OCI-LY7 (cell line): ENCODE measurements around the gene WDCP. TPM values are rescaled to one million over a fixed set of nuclear protein-coding genes. Genes with fewer than 3 reads are reported as not detected.

Experiments used
- BruUV-seq: library from RNA; stranded (reverse); fragments of 400-500 nt; replicated peaks from 2 replicates; lab custom pipeline; 2021; lab: Mats Ljungman, UMichigan
- CTCF ChIA-PET: fragments of 300-600 bp; sonication (Branson Sonifier 250); formaldehyde crosslinking; loops from one replicate; lab custom pipeline; 2022; ENCODE audit warnings: antibody characterized with exemption; ENCODE audit not compliant: unreplicated experiment; lab: Charles Lee
- POLR2A ChIA-PET: fragments of 300-600 bp; sonication (Branson Sonifier 250); formaldehyde crosslinking; loops from one replicate; lab custom pipeline; 2022; ENCODE audit warnings: antibody characterized with exemption; lab: Charles Lee
- DNase-seq: peaks from one replicate; pipeline ENCODE4 v3.0.0-alpha.2; 2015; ENCODE audit warnings: low spot score
- H2AFZ ChIP-seq: fragments of 200-600 bp; sonication (generic), shearing (Covaris generic); 2 replicates; pipeline ENCODE4 v1.6.1; 2014; ENCODE audit warnings: mild to moderate bottlenecking, antibody characterized with exemption, low read length, moderate library complexity
- H3K27ac ChIP-seq: fragments of 200-600 bp; sonication (generic); 2 replicates; pipeline ENCODE4 v1.5.1; 2014; ENCODE audit warnings: mixed run types, low read depth, mild to moderate bottlenecking, moderate library complexity, low read length, inconsistent platforms; ENCODE audit not compliant: poor library complexity, severe bottlenecking
- H3K36me3 ChIP-seq: fragments of 200-600 bp; sonication (generic); 2 replicates; pipeline ENCODE4 v1.6.1; 2014; ENCODE audit warnings: mild to moderate bottlenecking, antibody characterized with exemption, low read length, moderate library complexity, mixed read lengths; ENCODE audit not compliant: insufficient read depth
- H3K4me1 ChIP-seq: fragments of 200-600 bp; sonication (generic); 2 replicates; pipeline ENCODE4 v1.5.1; 2014; ENCODE audit warnings: mild to moderate bottlenecking, low read length; ENCODE audit not compliant: insufficient read depth, poor library complexity, severe bottlenecking
- H3K4me2 ChIP-seq: fragments of 200-600 bp; sonication (generic); 2 replicates; pipeline ENCODE4 v1.6.1; 2014; ENCODE audit warnings: mild to moderate bottlenecking, low read length
- H3K4me3 ChIP-seq: fragments of 200-600 bp; sonication (generic); 2 replicates; pipeline ENCODE4 v1.5.1; 2014; ENCODE audit warnings: mild to moderate bottlenecking, low read depth, low read length; ENCODE audit not compliant: poor library complexity, severe bottlenecking
- H3K79me2 ChIP-seq: fragments of 200-600 bp; sonication (generic); 2 replicates; pipeline ENCODE4 v1.6.1; 2016; ENCODE audit warnings: low read depth, mild to moderate bottlenecking, low read length, moderate library complexity, mixed read lengths; ENCODE audit not compliant: insufficient read depth
- H3K9me2 ChIP-seq: fragments of 200-600 bp; sonication (generic); 2 replicates; pipeline ENCODE4 v1.6.1; 2016; ENCODE audit warnings: mild to moderate bottlenecking, low read length, mixed read lengths; ENCODE audit not compliant: insufficient read depth
- H3K9me3 ChIP-seq: fragments of 200-600 bp; sonication (generic); 2 replicates; pipeline ENCODE4 v1.6.1; 2014; ENCODE audit warnings: mild to moderate bottlenecking, mixed run types, low read length, mixed read lengths
- H4K20me1 ChIP-seq: fragments of 200-600 bp; sonication (generic); 2 replicates; pipeline ENCODE4 v1.6.1; 2014; ENCODE audit warnings: mild to moderate bottlenecking, antibody characterized with exemption, low read length, moderate library complexity, mixed read lengths; ENCODE audit not compliant: insufficient read depth
- CTCF ChIP-seq: fragments of 200-600 bp; sonication (generic); conservative IDR thresholded peaks from 2 replicates; pipeline ENCODE4 v1.5.1; 2014; ENCODE audit warnings: mild to moderate bottlenecking, antibody characterized with exemption, low read length, moderate library complexity, mixed read lengths
- EZH2phosphoT487 ChIP-seq: fragments of 200-600 bp; sonication (generic); IDR thresholded peaks from 2 replicates; pipeline ENCODE4 v1.6.1; 2018; ENCODE audit warnings: low read depth, borderline replicate concordance, mild to moderate bottlenecking, mixed run types, antibody characterized with exemption, low read length, moderate library complexity, mixed read lengths
- intact Hi-C: fragments of 100-400 bp; cut with micrococcal nuclease; formaldehyde crosslinking; loops from one replicate; pipeline ENCODE4 v1.10.0; 2022; ENCODE audit not compliant: unreplicated experiment
- total RNA-seq, 2 experiments: library from RNA; depleted of rRNA in 1 of 2; stranded (reverse); fragments of >200 nt in 1 of 2; shearing (Covaris generic) in 1 of 2; gene quantifications; 2 replicates each; pipeline ENCODE4 v1.2.3, GENCODE V29; 2014 to 2022

WDCP gene
- total RNA-seq, 2 experiments from 2014 or later = 13.9 to 21.0 TPM

DNA sequence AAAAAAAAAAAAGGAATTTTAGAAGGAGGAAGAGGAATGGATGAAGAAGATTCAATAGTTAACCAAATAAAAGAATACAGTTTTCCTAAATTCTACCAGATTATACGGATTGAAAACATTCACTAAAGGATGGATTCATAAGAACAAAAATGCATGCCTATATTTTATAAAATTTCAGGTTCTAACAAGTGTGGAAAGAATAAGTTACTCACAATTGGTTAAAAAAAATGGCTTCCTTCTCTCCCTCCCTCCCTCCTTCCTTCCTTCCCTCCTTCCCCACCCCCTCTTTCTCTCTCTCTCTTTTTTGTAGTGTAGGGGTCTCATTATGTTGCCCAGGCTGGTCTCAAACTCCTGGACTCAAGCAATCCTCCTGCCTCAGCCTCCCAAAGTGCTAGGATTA, 39.0 kb upstream of the WDCP start:
- POLR2A ChIA-PET = no interaction called here
- Histone ChIP-seq H3K36me3 (no peaks in the 10 kb centered on the region), H3K79me2 (no peaks in the 10 kb centered on the region), H3K9me3 (no peaks in the 10 kb centered on the region), H4K20me1 (no peaks in the 10 kb centered on the region), H3K4me1 (peaks cover 15% of the 10 kb centered on the region), H3K4me2 (no peak overlapping the region), H3K9me2 (no peaks in the 10 kb centered on the region), H3K27ac (no peak overlapping the region), H3K4me3 (no peak overlapping the region), H2AFZ (no peak overlapping the region)
- no peak for TF ChIP-seq CTCF
- TF ChIP-seq EZH2phosphoT487 = no peak
- CTCF ChIA-PET = no interaction called here
- no peak for DNase-seq
- no TSS peak for BruUV-seq
- intact Hi-C loops = no loop called here

- Histone ChIP-seq H3K4me1 (peaks cover 15% of the 10 kb centered on the region), H3K36me3 (no peaks in the 10 kb centered on the region), H3K79me2 (no peaks in the 10 kb centered on the region), H4K20me1 (no peaks in the 10 kb centered on the region), H2AFZ (peak overlapping the region; percentile 83; the same call in 1 of the 2 replicates), H3K9me2 (no peaks in the 10 kb centered on the region), H3K4me3 (peak overlapping the region; percentile 67), H3K4me2 (peak overlapping the region; percentile 80), H3K9me3 (no peaks in the 10 kb centered on the region), H3K27ac (no peak overlapping the region)
- CTCF ChIA-PET = interaction anchor here (1.4 kb wide), 1 partner anchor 9 kb away, joined by 8 read pairs; the partner anchor contains the start of gene SF3B6
- POLR2A ChIA-PET = interaction anchor here (0.6 kb wide), 1 partner anchor 196 kb away, joined by 3 read pairs; no protein-coding TSS in a partner anchor
- DNase-seq = no peak
- TF ChIP-seq EZH2phosphoT487 = no peak
- intact Hi-C loops = loop anchor here (2.0 kb wide), 5 partner anchors 58 to 298 kb away; partner anchors contain the start of gene ATAD2B
- no TSS peak for BruUV-seq
Observed at GRCh38 chr2:24085200-24085489, 38.0 kb upstream of the WDCP start.

GRCh38 chr2:24084386-24085199, 37.4 kb upstream of the WDCP start, which contains the start of gene TP53I3:
TP53I3 (minus strand) TSS chr2:24084834; CDS start chr2:24084326, 508 bp downstream.
- Histone ChIP-seq H3K4me3 (peak within 1 kb of the TSS; percentile 67), H3K9me3 (no peaks in the 10 kb centered on the region), H4K20me1 (no peaks in the 10 kb centered on the region), H3K79me2 (no peaks in the 10 kb centered on the region), H2AFZ (peak within 1 kb of the TSS; percentile 83; the same call in 1 of the 2 replicates), H3K4me1 (peaks cover 15% of the 10 kb centered on the region), H3K36me3 (no peaks in the 10 kb centered on the region), H3K4me2 (peak within 1 kb of the TSS; percentile 80), H3K27ac (peak within 1 kb of the TSS; percentile 31), H3K9me2 (no peaks in the 10 kb centered on the region)
- peak; percentile 75 for DNase-seq
- ChIA-PET CTCF (interaction anchor here (0.8 to 1.4 kb wide), 2 partner anchors 8 to 160 kb away, joined by 3 to 8 read pairs; partner anchors contain the start of gene SF3B6), POLR2A (interaction anchor here (0.5 to 2.2 kb wide), 3 partner anchors 158 to 240 kb away, joined by 3 to 13 read pairs (median 3); partner anchors contain the start of gene ATAD2B)
- no TSS peak for BruUV-seq
- TF ChIP-seq EZH2phosphoT487 (no peak), CTCF (peak; percentile 89)
- intact Hi-C loops = loop anchor here (2.0 kb wide), 5 partner anchors 58 to 298 kb away; partner anchors contain the start of gene ATAD2B
